WTC11 (cell line): ENCODE measurements around the gene SPATA32.

ENCODE experiments used
- FOXP1 ChIP-seq: sonication (generic); formaldehyde crosslinking; IDR thresholded peaks from 2 replicates; pipeline ENCODE4 v1.8.0; 2022; ENCODE audit warnings: missing genetic modification reagents, mild to moderate bottlenecking, moderate library complexity, borderline replicate concordance
- NR3C1 ChIP-seq: sonication (generic); formaldehyde crosslinking; conservative IDR thresholded peaks from 2 replicates; pipeline ENCODE4 v1.8.1; 2023; ENCODE audit warnings: low read depth, mild to moderate bottlenecking, missing genetic modification reagents
- SMAD3 ChIP-seq: sonication (generic); formaldehyde crosslinking; IDR thresholded peaks from 2 replicates; pipeline ENCODE4 v1.8.0; 2022; ENCODE audit warnings: missing genetic modification reagents, mild to moderate bottlenecking, borderline replicate concordance
- TF ChIP-seq, protein P1 (sequence below): fragments of 200-600 bp; IDR thresholded peaks from 2 replicates; pipeline ENCODE4 v1.8.0; 2022; ENCODE audit warnings: antibody characterized with exemption
- TF ChIP-seq, protein P2 (sequence below): sonication (generic); formaldehyde crosslinking; IDR thresholded peaks from 2 replicates; pipeline ENCODE4 v1.8.1; 2022; ENCODE audit warnings: low read depth, missing genetic modification reagents, borderline replicate concordance

DNA sequence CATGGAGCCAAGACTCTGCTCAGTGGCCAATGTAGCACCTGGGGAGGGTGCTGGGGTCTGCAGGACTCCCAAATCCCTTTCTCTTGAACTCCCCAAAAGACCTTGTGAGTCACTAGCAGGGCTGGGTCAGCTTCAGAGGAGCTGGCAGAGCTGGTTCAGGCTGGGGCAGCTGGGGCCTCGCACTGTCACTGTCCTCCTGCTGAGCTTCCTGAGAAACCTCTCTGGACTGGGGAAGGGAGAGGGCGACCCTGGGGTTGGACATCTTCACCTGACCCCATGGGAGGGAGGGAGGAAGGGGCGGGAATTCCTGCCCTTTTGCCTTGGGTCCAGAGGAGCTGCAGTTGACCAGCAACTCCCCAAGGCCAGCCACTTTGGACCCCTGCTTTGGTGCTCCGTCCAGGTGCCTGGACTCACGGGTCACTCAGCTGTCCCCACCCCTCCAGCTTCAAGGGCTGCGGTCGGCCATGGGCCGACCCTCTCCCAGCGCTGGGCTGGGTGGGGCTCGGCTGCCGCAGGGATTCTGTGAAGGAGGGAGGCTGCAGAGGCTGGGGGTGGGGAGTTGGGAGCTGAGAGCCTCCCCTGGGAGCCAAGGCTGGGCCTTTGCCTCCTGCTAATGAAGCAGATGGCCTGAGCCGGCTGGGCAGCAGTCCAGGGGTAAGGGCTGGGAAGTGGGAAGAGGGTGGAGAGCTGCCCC lies 31.0 kb downstream of the SPATA32 start:
- no peak for TF ChIP-seq SMAD3 (CRISPR knock-in tag)
- TF ChIP-seq, protein P1, sequence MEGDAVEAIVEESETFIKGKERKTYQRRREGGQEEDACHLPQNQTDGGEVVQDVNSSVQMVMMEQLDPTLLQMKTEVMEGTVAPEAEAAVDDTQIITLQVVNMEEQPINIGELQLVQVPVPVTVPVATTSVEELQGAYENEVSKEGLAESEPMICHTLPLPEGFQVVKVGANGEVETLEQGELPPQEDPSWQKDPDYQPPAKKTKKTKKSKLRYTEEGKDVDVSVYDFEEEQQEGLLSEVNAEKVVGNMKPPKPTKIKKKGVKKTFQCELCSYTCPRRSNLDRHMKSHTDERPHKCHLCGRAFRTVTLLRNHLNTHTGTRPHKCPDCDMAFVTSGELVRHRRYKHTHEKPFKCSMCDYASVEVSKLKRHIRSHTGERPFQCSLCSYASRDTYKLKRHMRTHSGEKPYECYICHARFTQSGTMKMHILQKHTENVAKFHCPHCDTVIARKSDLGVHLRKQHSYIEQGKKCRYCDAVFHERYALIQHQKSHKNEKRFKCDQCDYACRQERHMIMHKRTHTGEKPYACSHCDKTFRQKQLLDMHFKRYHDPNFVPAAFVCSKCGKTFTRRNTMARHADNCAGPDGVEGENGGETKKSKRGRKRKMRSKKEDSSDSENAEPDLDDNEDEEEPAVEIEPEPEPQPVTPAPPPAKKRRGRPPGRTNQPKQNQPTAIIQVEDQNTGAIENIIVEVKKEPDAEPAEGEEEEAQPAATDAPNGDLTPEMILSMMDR: no peak
- TF ChIP-seq FOXP1: no peak
- TF ChIP-seq NR3C1: no peak
- TF ChIP-seq, protein P2, sequence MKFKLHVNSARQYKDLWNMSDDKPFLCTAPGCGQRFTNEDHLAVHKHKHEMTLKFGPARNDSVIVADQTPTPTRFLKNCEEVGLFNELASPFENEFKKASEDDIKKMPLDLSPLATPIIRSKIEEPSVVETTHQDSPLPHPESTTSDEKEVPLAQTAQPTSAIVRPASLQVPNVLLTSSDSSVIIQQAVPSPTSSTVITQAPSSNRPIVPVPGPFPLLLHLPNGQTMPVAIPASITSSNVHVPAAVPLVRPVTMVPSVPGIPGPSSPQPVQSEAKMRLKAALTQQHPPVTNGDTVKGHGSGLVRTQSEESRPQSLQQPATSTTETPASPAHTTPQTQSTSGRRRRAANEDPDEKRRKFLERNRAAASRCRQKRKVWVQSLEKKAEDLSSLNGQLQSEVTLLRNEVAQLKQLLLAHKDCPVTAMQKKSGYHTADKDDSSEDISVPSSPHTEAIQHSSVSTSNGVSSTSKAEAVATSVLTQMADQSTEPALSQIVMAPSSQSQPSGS (CRISPR knock-in tag): no peak
